DMS79 (cell line): ENCODE data around the gene GPR26.

Source experiments
- DNase-seq: peaks from one replicate; lab custom pipeline; 2025; lab: John Stamatoyannopoulos, UW

GPR26 gene, protein sequence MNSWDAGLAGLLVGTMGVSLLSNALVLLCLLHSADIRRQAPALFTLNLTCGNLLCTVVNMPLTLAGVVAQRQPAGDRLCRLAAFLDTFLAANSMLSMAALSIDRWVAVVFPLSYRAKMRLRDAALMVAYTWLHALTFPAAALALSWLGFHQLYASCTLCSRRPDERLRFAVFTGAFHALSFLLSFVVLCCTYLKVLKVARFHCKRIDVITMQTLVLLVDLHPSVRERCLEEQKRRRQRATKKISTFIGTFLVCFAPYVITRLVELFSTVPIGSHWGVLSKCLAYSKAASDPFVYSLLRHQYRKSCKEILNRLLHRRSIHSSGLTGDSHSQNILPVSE

DNA sequence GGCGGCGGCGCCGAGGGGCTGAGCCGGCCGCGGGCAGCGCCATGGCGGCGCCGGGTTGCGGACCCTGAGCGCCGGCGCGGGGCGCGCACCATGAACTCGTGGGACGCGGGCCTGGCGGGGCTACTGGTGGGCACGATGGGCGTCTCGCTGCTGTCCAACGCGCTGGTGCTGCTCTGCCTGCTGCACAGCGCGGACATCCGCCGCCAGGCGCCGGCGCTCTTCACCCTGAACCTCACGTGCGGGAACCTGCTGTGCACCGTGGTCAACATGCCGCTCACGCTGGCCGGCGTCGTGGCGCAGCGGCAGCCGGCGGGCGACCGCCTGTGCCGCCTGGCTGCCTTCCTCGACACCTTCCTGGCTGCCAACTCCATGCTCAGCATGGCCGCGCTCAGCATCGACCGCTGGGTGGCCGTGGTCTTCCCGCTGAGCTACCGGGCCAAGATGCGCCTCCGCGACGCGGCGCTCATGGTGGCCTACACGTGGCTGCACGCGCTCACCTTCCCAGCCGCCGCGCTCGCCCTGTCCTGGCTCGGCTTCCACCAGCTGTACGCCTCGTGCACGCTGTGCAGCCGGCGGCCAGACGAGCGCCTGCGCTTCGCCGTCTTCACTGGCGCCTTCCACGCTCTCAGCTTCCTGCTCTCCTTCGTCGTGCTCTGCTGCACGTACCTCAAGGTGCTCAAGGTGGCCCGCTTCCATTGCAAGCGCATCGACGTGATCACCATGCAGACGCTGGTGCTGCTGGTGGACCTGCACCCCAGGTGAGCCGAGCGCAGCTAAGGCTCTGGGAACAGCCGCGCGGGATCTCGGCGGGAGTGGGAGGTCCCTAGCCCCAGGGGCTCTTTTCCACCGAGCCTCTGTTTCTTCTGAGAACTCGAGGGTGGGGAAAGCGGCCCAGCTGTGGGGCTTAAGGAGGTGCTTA lies at the start of gene GPR26:
TSS of gene GPR26 (plus strand) at position 38 of the 919 bp plus-strand sequence. CDS start at position 91, 53 bp downstream.
- no peak for DNase-seq

DNA sequence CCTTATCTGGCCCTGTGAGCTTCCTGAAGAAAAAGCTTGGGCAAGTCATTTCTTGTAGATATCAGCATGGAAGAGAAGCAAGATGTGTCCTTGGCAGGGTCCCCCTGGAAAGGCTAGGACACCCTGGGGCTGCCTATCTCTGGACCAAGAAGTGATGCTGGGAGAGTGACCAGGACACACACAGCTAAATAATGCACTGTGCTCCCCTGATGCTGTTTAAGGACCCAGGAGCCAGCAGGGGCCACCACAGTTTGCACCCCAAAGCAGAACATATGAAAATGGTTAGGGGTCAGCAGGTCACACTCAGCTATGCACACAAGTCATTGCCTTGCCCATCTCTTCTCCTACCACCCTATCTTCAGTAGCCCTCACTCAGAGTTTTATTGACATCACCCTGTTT lies 47.9 kb upstream of the GPR26 start:
- no peak for DNase-seq

DNA sequence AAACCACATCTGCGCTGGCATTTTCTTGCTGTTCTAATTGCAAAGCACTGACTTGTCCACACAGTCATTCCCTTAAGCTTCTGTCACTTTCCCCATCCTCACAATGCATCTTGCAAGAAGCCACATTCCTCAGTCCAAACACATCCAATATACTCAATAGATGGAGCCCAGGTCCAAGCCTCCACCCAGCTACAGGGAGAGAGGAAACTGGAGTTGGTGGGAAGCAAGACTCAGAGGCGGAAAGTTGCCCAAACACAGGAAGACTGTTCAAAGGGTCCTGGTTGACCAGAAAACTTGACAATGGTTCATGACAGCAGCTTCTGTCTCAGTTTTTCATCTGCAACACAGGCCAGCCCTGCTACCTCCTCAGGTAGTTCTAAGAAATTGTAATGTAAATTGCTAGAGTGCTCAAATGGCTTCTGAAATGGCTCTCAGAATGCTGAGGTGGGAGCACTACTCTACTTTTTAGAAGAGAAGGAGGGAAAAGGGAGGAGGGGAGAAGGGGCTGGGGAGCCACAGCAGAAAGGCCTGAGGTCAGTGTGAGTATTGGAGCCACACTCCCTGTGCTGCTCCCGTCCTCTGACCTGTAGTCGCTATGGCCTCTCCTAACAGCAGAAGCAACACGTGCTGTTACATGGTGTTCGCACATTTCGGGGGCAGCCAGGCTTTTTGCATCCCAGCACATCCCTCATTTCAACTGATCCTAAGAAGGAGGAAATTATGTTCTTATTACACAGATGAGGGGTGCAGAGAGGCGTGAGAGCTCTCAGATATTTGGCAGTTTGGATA lies 46.9 kb upstream of the GPR26 start:
- DNase-seq: no peak

DNA sequence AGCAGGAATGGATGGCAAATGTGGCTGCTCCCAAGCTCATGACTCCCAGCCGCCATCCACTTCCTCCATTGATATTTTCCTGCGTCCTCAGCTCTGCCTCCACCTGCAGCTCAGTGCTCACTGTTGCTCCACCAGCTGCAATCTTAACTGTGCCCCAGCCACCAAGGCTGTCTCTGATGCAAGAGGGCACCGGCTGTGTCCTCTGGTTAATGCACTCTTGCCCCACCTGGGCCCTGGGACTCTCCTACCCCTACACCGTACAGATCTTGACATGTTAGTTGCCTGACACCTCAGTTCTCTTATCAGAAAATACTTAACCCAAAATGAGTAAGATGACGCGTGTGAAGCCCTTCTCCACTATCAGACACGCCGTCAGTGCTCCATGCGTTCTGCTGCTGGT lies 45.5 kb upstream of the GPR26 start:
- no peak for DNase-seq

DNA sequence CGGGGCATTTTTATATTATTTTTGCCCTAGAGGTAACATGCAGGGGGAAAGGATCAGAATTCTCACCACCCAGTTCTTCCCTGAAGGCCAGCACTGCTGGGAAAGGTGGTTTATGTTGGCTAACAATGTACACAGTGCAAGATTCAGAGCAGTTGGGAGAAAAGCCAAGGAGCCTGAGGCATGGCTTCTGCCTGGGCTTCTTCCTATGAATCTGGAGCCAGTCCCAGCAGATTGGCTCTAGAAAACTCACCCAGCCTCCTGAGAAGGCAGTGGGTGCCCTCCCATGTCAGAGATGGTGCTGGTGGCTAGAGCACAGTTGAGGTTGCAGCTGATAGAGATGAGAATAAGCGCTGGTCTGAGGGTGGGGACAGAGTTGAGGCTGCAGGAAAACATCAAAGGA lies 44.7 kb upstream of the GPR26 start:
- no peak for DNase-seq

DNA sequence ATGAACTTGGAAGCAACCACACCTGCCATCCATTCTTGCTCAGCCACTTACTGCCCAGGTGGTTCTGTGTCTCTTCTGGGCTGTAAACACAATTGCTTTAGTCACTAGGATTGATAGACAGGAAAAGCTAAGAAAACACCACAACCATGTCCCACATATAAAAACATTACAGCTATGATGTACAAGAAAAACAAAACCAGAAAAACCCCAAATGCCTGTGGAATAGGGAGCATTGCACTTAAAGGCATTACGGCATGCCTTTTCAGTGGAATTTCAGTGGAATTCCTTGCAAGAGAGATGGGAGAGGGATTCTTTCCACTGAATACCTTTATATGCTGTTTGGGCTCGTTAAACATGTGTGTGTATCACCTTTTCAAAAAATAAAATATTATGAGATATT lies 44.2 kb upstream of the GPR26 start:
- no peak for DNase-seq

DNA sequence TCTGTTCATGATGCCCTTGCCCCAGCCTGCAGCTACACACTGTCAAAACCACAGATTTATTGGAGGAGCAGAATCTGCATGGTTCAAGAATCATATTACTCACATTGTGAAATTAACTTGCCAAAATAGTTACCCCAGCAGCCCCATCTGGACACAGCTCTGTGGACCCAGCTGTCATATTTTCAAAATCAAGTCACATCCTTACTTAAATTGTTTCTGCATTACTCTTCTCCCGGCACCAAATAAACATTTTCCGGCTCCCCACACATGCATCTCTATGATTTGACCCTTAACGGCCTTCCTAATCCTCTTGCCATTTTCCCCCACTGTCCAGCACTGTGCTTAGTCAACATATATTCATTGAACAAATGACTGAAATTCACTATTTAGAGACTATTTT lies 43.8 kb upstream of the GPR26 start:
- DNase-seq: no peak

DNA sequence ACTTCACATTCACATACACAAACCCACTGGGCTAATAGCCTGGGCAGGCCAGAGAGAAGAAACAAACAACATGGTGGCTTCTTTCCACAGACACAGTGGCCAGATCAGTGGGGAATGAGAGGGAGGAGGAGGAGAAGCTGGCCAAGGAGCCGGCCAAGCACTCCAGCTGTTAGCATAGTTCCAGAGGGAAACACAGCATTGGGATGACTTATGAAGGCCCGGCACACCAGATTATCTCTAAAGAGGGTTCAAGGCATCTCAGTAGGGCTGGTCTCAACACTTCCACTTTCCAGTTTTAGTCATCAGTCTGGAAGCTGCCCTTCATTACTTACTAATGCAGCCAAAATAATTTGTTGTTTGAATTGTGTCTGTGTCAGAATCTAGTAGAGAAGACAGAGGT lies 42.1 kb upstream of the GPR26 start:
- DNase-seq: no peak

DNA sequence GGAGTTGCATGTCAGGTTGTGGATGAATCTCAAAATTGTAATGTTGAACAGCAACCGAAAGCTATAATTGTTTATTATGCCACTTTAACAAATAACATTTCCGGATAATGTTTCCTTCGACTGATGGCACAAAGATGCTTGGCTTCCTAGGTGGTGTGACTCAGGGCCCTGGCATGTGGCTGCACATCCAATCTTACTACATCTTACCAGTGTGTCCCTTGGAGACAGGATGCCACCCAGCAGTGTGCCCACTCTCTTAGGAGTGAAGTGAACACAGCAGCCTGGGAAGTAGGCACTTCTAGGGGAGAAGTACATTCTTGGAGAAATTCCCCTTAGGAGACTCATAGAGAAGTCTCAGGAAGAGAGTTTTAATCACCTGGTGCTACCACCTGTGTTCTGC lies 33.0 kb upstream of the GPR26 start:
- no peak for DNase-seq

DNA sequence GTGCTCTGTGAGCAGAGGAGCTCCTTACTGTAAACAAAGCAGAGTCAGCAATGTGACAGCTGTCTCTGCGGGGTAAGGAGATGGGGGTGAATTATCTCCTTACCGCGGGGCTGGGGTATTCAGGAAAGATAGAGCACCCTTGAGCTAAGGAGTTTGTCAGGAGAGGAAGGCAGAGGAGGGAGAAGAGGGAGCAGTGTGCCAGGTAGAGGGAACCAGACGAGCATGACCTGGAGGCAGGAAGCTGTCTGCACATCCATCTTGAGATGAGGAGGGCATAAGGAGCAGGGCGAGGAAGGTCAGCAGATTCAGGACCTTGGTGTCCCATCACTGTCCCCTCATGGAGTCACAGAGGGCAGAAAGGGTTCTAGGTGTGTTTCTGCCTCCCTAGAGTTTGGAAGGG lies 32.5 kb upstream of the GPR26 start:
- DNase-seq: no peak

DNA sequence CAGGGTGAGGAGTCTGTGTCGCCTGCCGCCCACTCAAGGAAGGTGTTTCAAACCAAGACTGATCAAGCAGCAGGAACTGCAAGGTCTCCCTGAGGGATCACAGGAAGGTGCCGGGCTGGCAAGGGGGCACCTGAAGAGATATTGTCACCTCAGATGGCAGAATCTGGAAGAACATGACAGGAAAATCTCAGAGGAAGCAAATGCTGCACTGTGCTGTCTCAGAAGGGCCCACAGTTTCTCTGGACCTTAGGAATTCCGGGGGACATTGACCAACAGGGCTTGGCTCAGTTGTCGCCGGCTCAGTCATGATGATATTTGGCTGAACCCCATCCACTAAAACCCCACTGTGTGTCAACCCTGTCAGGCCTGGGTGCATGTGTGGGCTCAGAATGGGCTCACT lies 31.9 kb upstream of the GPR26 start:
- no peak for DNase-seq

DNA sequence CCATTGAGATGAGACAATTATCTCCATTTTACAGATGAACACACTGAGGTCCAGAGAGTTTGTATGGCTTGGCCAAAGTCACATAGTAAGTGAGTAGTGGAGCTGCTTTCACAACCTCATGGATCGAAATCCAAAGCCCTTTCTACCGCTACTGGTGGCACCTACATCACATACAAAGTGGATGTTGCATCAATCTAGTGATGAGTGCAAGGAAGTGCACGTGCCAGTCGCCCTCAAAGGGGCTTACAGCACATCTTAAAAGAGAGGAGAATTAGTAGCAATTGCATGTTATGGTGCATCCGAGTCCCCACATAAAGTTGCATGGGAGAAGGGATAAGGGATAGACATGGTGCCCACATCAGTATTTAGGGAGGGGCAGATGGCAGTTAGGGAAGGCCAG lies 31.0 kb upstream of the GPR26 start:
- no peak for DNase-seq

DNA sequence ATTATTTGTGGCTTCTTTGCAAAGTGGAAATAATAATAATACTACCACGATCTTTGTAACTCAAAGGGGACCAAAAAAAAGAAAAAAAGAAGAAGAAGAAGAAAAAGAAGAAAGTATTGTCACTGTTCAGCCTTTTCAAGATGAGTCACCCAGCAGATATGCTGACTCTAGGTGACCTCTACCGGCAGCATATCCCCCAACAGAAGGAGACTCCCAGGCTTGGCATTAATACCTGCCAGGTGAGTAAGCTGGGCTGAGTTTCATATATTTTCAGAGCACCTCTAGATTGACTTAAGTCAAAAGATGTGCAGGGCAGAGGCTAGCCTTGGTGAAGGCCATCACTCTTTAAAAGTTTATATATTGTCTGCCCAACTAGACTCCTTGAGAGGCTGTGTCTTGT lies 30.4 kb upstream of the GPR26 start:
- no peak for DNase-seq

DNA sequence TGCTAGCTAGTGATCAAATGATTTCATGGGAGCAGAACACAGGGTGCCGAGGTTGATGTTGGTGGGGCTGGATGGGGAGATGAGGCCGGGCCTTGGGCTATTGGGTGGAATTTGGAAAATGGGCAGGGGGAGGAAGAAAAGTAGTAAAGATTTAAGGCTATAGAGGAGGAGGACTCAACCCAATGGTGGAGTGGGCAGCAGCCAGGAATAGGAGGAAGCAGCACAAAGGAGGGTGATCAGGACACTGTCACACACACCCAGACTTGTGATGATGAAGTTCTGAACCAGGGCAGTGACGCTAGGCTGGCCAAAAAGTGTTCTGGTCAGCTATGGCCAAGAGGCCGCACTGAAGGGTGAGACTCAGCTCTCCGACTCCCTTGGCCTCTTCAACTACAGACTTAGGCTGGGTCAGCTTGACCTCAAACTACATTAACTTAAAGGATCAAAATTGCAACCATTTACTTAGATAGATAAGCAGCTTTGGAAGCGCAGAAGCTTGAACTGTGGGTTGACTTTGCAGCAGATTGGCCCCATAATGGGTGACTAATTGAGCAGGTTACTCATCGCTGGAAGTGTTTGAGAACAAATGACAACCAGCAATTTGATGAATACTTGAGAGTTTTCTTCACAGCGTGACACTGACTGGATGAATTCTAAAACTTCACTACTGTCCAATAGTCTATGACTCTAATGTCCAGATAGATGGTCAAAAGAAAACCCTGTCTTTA lies 29.4 kb upstream of the GPR26 start:
- no peak for DNase-seq

DNA sequence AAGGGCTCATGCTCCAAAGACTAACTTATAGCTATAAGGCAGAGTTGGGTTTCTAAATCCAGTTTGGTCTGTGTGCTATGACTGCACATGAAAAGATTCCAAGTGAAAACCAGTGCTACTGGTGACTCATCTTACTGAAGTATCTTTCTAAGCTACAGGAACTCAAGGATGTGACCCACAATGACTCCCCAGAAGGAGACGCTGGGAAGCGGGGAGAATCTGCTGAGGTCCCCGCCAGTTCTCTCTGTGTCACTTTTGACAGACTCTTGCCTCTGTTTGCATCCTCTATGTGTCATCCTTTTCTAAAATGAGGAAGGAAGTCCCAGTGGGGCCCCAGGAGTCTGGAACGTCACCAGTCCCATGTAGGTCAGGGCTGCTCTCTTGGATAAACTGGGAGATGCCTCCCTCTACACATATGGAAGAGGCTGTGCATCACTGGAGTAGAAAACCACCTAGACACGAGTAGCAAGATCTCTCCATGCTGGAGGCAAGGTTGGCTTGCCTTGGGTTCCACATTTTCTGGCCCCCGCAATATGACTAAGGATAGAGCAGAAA lies 28.8 kb upstream of the GPR26 start:
- DNase-seq: no peak

DNA sequence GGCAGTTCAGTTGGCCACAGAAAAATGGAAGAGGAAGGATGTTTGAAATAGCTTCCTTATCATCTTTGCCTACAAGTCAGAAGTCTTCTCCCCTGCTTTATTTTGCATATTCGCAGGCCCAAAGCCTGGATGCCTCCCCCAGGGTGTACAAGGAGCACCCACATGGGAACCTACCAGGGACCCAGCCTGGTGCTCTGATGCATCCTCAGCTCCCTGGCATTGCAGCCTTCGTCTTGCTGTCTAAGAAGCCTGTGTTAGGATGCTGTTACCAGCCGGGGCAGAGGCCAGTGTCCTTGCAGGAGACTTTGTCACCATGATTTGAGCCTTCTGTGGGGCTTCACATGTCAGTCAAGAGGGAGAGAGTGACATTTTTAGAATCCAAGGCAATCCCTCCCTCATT lies 27.0 kb upstream of the GPR26 start:
- no peak for DNase-seq

DNA sequence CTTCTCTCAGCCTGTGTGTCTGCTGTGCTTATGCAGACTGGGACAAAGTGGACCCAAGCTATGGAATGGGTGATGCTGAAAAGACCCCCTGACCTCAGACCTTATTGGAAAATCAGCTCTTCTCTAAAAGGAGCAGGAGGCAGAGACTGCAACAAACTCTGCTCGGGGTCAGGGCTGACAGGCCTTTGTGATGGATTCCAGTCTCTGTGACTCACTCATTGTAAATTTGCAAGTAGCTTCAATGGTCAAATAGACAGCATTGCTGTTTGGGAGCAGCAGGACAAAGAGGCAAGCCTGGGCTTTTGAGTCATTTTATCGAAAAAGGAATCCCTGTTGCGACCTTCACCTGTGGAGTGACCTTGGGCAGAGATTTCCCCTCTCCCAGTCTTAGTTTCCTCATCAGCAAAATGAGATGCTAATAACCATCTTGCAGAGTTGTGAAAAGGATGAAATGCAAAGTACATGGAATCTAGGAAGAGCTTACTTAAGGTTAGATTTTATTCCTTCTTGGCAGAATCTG lies 26.1 kb upstream of the GPR26 start:
- no peak for DNase-seq

DNA sequence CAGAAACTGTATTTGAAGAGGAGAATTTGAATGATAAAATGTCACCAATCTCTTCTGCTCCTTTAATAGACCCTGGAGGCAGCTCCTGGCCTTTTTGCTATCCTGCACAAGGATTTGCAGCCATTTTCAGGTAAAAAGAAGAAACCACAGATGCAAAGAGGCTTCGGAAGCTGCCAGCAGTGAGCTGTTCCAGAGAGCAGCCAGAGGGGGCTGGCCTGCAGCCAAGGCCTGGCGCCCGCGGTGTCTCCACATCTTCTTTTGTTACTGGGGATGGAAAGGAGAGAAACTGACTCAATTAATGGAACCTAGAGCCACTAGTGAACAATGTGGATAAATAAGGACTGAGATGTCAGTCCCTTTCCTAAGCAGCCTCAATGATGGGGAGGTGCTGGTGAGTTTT lies 23.9 kb upstream of the GPR26 start:
- no peak for DNase-seq

DNA sequence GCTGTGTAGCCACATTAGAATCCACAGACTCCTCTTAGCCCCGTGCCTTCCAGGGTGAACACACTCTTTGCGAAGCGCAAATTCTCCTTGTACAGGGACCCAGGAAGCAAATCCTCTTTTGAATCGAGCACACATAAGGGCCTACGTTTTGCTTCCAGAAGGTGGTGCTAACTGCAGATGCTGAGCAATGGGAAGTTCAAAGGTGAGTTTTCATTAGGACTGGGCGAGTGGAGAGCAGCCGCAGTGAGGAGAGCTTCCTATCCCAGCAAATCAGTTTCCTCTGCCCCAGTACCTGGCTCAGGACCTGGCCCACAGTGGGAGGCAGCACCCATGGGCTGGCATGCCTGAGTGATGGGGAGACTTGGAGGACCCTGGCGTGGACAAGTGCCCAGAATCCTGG lies 23.5 kb upstream of the GPR26 start:
- DNase-seq: no peak

DNA sequence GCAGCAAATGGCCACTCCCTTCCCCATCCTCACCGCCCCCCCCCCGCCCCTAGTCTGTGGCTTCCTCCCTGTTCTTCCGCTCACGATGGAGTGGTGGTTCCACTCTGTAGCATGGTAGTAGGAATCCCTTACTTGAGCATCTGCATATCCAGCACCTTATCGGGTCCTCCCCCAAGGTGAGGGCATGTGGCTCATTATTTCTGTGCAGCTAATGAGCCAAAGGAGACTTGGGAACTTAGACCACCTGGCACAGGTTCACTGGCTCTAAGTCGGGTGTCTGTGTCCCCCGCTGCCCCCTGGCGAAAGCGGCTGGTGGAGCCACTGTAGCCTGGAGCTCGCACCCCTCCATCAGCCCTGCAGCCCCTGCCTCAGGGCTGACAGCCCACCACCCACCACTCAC lies 22.8 kb upstream of the GPR26 start:
- DNase-seq: no peak

DNA sequence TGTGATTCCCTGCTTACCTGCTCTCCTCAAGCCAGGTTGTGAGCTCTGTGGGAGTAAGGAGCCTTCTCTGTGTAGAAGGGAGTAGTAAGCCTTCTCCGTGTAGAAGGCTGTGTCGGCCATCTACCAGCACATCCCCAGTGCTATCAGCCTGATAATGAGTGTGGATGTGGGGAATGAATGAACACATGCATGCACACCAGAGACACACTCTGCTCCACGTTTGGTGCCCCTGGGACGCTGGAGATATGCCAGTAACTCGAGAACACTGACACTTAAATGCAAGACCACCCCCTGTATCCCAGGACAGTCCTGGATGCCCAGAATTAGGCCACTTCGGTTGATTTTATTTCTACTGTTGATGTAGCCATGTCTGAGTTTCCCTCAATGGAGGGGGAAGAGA lies 21.1 kb upstream of the GPR26 start:
- DNase-seq: no peak
